NCI-H1930 (cell line): ENCODE results near the gene ARHGAP15.

Source experiments
- DNase-seq, 2 experiments: peaks; one replicate each; lab custom pipeline; 2025; lab: John Stamatoyannopoulos, UW

The ARHGAP15 gene

DNA sequence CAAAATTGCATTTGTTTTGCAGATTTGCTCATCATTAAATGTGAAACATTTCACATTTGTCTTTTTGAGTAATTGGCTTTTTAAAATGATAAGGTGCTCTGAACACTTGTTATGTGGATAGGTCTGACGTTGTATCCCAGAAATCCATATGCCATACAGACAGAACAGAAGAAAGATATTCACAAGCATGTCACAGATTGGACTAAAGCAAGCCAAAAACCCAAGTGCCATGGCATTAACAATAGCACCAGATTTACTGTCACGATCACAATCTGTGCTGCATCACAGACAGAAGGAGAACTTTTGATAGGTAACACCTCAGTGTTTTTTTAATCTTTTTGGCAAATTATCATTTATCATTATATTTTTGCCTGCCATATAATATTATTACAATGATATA, 272.6 kb downstream of the ARHGAP15 start:
- no peak for DNase-seq

DNA sequence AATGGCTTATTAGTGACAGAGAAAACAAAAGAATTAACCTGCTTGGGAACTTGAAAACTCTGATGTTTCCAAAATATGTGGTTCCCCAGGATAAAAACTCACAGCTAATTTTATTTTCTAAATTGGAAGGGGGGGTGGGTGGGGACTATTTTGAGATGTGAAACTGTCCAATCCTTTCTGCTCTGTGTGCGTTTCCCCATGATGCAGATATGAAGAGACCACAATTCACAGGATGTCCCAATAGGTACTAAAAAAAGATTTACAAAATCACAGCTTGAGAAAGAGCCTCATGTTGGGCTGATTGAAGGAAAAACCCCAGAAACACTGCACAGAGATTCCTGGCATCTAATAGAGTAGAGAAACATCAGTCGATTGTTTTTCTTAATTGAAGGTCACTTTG, 273.2 kb downstream of the ARHGAP15 start:
- no peak for DNase-seq

DNA sequence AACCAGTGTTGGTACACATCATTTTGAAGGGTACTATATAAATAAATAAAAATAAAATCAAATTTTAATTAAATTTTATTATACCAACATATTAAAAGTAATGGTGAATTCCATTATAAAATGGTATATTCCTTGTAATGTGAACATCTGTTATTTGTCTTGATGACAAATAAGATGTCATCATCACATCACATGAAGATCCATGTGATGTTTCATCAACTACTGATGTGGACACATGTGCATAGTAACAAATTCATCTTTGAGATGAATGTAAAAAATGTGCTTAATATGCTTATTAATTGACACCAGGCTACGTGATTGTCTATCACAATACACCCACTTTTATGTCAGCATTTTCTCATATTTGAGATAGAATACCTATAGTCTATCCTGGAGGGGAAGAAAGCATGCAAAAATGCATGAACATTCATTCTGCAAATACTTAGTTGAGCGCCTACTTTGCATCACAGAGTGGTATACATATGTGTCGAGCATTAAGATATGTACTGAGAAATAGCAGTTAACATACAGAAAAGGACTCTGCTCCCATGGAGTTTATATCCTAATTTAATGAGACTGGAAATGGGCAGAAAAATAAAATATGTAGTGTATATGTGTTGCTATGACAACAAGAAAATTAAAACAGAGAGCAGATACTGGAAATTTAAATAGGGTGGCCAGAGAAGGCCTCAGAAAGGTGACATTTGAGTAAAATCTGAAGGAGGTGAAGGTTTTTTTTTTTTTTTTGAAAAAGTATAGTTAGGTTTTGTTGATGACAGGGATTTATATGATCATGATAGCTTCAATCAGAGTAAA, 281.1 kb downstream of the ARHGAP15 start:
- DNase-seq = no peak

DNA sequence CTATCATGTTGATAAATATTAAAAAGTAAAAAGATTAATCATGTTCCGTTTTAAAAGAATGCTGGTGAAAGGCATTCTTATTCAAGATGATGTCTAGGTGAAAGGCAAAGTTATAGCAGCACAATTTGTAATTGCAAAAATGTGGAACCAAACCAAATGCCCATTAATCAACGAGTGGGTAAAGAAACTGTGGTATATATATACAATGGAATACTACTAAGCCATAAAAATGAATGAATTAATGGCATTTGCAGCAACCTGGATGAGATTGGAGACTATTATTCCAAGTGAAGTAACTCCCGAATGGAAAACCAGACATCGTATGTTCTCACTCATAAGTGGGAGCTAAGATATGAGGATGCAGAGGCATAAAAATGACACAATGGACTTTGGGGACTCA, 286.4 kb downstream of the ARHGAP15 start:
- no peak for DNase-seq

DNA sequence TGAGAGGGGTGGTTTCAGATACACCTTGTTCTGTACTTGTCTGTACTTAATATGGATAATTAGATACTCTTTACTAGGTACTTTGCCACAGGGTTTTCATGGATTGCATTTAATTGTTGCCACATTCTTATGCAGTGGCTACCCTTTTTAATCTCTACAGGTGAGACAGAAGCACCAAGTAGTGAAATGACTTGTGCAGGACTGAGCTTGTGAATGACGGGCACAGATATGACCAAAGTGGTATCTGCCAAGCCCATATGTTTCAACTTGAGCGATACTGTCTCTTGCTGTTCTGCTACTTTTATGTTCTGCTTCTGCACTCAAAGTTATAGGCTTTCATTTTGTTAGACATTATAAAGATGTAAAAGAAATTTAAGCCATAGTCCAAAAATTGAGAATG, 288.2 kb downstream of the ARHGAP15 start:
- no peak for DNase-seq

DNA sequence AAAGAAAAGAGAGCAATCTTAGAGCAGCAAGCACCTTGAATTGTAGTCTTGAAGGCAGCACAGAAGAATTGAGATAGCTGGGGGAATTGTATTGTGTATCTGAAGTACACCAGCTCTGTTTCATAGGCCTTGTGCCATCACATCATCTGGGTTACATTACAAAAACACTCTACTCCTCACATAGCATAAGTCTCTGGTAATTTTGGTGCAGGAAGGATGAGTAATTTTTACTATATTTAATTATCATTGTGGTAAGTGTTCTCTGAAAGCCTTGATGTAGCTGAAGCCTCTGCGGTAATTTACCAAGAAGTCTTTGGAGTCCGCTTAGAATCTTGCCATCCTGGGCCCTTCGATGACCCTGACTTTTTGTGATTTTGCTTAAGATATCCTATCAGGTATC, 291.1 kb downstream of the ARHGAP15 start:
- no peak for DNase-seq

DNA sequence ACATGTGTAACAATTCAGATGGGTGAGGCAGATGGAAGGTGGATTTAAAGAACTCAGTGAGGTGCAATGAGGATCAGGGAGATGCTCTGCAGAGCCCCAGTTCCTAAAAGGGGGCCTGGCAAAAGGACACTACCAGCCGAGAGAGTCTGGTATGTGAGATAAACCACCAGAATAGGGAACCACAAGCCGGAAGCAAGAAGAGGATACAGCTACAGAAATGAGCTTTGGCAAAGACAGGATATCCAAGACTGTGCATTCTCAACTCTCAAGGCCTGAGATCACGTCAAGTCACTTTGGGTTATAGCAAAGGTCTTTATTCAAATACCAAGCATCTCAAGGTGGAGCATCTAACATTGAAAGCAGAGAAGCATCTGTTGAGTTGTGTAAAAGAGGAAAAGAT, 293.5 kb downstream of the ARHGAP15 start:
- DNase-seq = no peak

DNA sequence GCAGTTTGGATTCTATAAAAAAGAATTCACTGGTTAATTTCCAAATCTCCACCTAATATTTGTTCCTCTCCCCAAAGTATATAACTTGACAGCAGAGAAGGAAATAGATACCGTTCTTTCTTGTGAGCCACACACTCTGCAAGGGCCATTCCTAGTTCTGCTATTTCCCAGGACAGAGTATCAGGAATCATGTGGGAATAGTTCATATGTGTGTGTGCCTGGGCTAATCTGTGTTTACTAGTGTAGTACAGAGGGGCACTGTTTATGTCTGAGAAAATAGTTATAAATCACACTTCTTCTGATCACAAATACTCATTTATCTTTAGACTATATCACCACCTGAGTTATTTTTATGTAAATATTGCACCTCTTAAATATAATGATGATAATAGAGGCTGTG, 296.7 kb downstream of the ARHGAP15 start:
- DNase-seq = no peak

DNA sequence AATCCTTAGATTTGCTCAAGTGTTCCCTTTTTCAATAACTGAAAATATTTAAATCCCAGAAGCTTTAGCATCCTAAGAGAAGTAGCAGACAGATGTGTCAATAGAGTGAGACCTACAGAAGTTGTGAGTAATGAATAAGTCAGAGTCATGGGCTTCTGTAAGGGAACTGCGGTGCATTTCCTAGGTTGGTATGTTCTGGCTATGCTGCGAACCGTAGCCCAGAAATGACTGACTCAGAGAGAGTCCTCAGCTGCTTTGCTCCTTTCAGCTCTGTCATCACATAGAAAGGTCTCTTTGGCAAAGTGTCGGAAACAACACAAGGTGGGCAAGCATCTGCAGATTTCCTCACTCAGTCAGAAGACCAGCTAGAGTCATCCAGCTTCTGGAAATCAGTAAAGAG, 297.1 kb downstream of the ARHGAP15 start:
- DNase-seq = no peak

DNA sequence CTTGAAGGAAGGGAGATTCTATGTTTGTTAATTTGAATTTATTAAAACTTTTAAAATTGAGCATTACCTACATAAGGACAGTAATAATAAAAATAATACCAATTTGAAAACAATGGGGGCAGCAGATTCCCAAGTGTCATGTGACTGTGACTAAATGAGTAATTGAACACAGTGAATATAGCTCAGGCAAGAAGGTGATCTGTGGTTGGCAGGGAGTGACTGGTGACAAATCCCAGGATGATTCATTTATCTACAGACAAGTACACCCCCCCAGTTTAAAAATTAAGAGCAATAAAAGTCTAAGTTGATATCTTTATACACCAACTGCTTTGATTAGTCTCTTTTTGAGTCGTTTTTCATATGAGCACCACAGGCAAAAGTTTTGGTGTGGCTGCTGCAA, 299.5 kb downstream of the ARHGAP15 start:
- DNase-seq = no peak

DNA sequence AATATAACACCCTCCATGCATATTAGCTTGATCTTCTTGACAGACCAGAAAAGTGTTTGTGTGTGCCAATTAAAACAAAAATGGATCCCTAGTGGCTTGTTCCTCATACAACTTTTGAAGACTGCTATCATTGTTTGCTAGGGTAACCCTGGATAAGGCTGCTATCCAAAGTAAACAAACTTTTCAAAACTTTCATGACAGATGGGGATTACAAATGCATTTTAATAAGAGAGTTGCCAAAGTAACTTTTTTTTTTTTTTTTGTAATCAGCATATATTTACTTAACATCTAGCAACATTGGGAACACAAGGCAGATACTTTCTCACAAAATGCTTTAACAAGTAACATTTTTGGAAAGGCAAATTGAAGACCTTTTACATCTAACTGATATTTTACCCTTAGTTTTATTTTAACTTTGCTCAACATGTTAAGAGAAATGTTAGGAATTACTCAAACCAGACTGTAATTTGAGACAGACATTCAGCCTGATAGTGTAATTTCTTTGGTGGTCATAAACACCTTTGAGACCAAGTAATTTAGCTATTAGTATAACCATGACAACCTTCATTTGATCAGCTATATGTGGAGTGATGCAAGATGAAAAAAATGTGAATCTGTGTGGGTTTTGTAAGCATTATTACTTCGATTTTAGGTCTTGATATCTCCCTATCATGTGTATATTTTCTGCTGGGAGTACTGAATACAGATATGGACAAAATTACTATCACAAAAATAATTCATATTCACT, 300.9 kb downstream of the ARHGAP15 start:
- DNase-seq = no peak

DNA sequence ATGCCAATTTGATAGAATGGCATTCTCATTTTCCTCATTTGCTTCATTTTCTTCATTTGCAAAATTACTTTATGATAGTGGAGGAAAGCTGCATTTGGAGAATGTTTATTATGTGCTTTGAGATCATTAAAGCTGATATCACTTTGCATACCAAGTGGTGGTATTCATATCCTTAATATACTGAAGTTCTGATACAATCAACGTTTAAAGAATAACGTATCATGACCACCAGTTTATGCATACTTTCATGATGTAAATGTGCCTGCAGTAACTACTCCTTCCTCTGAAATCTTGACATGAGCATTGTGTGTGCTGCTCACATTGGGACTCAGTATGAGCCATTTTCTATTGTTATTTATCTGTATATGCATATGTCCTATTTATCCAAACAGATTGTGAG, 302.1 kb downstream of the ARHGAP15 start:
- DNase-seq = no peak

DNA sequence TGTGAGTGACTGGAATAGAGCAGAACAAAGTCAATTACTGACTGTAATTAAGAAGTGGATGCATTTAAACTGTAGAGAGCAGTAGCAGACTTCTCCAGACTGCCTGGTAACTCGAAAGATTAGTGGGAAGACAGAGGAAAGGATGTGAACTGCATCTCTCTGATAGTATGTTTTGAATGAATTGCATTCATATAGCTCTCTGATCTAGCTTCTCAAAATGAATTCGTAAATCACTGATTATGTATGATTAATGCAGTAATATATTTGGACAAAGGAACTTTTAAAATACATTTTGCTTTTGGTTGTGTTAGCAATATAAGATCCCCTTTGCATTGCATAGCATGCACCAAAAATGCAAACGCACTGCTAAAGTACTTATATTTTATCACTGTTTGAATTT, 304.0 kb downstream of the ARHGAP15 start:
- no peak for DNase-seq

DNA sequence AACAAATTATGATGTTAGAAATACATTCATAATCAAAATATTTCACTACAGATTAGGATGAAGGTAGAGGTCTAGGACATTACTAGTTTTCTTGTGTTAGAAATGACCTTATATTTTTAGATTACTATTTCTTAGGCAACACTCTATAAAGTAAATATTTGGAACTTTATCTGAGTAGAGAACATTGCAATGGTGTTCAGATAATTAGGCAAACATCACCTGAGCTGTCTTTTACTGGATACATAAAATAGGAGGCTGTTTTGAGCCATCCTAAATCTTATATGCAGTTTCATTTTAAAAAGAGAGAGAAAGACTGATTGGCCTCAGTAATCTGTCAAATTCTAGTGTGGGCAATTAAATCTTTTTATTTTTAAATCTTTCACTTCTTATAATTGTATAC, 304.6 kb downstream of the ARHGAP15 start:
- DNase-seq = no peak

DNA sequence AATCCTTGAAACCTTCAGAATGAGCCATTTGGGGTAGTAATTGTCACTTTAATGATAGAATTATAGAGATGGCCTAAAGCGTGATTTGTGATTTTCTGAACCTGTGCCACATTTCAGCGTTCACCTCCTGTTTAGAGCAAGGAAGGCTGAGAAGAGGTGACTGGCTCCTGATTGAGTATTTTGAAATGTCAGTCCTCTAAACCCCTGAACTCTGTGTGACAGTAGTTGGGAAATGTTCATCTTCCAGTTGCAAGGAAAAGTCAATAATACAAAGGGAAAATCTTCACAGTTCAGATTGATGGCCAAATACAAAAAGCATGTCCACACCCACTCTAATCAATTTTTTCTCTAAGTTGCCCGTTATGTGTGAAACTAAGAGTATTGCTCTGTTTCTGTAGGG, 305.2 kb downstream of the ARHGAP15 start:
- DNase-seq = no peak

DNA sequence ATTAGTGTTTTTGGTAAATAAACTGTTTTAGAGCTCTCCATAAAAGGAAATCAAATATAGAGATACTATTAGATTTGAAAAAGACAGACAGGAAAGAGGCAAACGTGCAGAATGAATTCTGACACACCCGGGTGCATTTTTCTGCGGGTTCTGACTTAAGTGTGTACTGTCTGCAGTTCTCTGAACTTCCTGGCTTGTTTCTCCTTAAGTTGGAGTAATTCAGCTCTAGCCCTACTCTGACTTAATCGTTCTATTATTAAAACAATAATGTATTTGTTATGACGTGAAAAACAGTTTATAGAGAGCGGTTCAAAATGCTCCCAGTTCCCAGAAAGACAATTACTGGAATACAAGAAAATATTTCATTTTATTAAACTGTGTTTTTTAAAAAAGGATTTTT, 305.9 kb downstream of the ARHGAP15 start:
- no peak for DNase-seq

DNA sequence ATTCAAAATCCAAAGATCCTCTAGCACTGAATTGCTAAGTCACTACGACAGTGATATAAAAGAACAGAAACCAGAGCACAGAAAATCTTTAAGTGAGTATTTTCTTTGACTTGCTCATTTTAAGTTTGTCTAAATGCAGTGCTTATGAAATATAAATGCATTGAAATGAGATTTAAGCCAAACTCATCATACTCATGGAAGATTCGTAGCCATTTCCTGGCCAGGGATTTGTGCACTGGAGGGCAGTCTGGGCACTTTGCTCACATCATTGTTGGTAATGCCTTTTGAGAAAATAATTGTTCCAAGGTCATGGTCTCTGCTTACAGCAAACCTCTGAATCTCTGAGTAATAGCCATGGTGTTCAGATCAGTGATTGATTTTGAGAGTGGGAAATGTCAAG, 307.7 kb downstream of the ARHGAP15 start:
- no peak for DNase-seq

DNA sequence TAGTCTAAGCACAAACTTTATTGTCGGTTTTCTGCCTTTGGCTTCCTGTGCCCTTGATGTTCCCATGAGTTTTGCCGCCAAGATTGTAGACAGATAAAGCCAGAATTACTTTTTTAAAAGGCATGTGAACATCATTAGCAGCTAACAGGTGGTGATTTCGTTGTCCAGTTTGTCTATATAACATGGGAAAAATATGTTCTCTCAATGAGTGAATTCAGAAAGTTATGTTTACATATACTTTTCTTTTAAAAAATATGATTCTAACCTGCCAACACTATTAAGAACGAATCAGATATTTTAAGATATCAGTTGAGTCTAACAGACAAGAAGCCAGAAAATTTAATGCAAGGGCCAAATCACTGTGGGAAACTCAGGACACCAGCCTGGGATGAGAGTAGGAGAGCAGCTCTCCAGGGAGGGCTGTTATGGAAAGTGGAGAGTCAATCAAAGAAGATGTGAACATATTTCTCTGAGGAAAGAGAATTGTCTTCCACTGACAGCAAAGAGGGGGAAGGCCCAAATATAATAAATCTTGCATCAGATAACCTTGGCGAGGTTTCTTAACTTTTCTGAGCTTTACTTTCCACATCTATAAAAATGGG, 311.3 kb downstream of the ARHGAP15 start:
- DNase-seq = no peak

DNA sequence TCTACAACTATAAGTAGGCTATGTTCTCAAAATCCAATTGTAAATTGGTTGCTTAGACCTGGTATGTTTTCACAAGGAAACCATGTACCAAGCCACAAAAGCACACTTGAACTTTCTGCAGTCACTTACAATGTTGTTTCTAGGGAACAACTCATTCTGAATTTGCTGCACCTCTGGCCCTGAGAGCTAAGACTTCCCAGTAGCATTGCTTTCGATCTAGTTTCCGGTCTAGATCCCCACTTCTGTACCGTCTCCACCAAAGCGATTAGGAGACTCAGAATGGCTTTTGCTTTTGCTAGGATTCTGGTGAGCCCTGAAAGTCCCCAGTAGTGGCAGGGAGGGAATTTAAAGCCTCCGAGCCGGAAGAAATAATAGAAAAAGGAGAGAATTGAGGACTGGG, 313.0 kb downstream of the ARHGAP15 start:
- DNase-seq = no peak

DNA sequence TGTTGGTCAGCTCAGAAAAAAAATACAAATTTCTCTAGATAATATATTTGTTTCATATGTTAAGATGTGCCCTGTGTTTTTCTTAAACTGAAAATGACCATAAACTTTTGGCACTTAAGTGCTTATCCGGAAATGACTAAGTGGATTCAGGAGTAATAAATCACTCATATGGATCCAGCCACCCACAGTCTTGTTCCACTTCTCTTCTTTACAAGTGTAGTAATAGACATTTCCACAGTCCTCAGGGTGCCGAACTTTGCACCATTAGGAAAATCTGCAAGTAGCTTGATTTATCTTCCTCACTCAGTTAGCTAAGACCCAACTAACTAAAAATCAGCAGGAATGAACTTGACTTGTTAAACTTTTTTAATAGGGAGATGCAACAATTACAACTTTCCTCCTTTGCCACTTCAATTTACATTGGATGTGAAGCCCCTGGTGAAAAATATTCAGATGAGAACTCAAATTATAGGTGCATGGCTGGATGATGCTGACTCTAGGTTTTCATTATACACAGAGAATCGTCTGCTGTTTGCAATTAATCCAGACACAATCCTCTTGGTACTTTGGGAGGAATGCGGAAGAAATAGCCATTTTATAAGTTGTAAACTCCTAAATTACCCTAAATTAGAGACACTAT, 322.5 kb downstream of the ARHGAP15 start:
- DNase-seq = no peak

DNA sequence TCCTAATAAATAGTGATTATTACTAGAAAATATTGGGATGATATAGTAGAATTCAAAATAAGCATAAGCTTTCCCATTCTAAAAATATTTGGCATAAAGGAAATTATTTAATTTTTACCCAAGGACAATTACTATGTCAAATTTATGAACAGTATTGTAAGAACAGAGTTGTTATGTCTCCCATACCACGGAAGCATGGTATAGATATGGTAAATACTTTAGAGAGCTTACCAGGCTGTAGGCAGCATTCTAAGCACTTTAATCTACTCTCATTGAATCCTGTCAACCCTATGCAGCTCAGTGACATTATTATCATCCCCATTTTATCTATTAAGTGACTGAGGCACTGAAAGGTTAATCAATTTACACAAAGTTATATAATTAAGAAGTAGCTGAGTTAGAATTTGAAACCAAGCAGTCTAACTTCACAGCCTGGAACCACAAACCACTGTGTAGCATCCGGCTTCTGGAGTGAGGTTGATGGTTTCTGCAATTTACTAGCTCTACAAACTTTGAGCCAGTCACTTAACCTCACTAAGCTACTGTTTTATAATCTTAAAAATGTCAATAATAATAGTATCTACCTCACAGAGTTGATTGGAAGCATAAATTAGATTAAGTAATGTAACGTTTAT, 323.7 kb downstream of the ARHGAP15 start:
- no peak for DNase-seq

DNA sequence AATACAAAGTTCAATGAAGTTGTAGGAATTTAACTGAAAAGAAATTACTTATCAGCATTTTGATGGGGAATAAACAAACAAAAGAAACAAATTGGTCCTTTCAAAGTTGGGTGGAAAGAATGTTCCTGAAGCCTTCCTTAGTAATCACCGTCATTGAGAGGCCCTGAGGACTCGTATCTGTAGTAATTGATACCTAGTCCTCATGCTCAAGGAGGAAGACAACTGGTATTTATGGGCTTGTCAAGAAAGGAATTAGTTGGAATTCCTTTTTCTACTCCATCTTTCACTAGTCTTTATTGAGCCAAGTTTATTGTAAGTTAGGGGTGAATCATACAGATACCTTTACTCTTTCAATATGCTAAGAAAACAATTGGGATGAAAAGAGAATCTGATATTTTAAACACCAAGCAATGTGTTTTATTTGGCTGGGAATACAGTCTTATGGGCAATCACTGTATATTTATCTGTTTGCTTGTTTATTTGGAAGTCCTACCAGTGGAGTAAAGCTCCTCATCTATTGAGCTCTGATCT, 324.8 kb downstream of the ARHGAP15 start:
- no peak for DNase-seq
